SK-N-SH (cell line): ENCODE data around the gene GC. TPM values are rescaled to one million over a fixed set of nuclear protein-coding genes. Genes with fewer than 3 reads are reported as not detected.

Experiments used
- CTCF ChIA-PET: fragments of 300-600, 350-600 bp; formaldehyde crosslinking; extraction: SDS; loops from one replicate; lab custom pipeline; 2021; lab: Yijun Ruan, JAX
- POLR2A ChIA-PET: fragments of 350-600 bp; sonication (Branson Sonifier 250); formaldehyde crosslinking; extraction: SDS; loops from one replicate; lab custom pipeline; 2020; ENCODE audit warnings: antibody characterized with exemption, inconsistent platforms; lab: Yijun Ruan, JAX
- DNase-seq: peaks from one replicate; pipeline ENCODE4 v3.0.0; 2012
- H2AFZ ChIP-seq: fragments of 200-600 bp; sonication (generic); 2 replicates; pipeline ENCODE4 v1.8.1; 2016; ENCODE audit warnings: antibody characterized with exemption, mild to moderate bottlenecking, low read depth
- H3F3A ChIP-seq: fragments of 200-600 bp; sonication (generic); replicated peaks from 2 replicates; pipeline ENCODE3; 2016; ENCODE audit warnings: antibody characterized with exemption, mild to moderate bottlenecking; ENCODE audit not compliant: insufficient read depth
- H3K27ac ChIP-seq, 2 experiments: fragments of 200-500 bp in 1 of 2; fragments of 200-600 bp in 1 of 2; sonication (Bioruptor generic) in 1 of 2; sonication (generic), shearing (Covaris generic) in 1 of 2; 2 replicates each; pipeline versions ENCODE4 v1.5.1 to v1.6.1; 2014 to 2016; ENCODE audit warnings: low read depth in 2 of 2, inconsistent platforms in 1 of 2, low read length in 1 of 2, mild to moderate bottlenecking in 1 of 2, mixed read lengths in 1 of 2
- H3K27me3 ChIP-seq: fragments of 200-600 bp; sonication (generic), shearing (Covaris generic); 2 replicates; pipeline ENCODE4 v1.6.1; 2016; ENCODE audit warnings: mixed run types; ENCODE audit not compliant: insufficient read depth
- H3K36me3 ChIP-seq, 2 experiments: fragments of 200-500 bp in 1 of 2; fragments of 200-600 bp in 1 of 2; sonication (Bioruptor generic) in 1 of 2; sonication (generic) in 1 of 2; replicated peaks in 1 of 2; 2 replicates each; pipeline versions ENCODE3 to v1.5.1; 2014 to 2016; ENCODE audit warnings: low read length in 1 of 2, mild to moderate bottlenecking in 1 of 2; ENCODE audit not compliant: insufficient read depth in 2 of 2, control insufficient read depth in 1 of 2
- H3K4me1 ChIP-seq, 2 experiments: fragments of 200-500 bp in 1 of 2; fragments of 200-600 bp in 1 of 2; sonication (Bioruptor generic) in 1 of 2; sonication (generic), shearing (Covaris generic) in 1 of 2; 2 replicates each; pipeline versions ENCODE4 v1.5.1 to v1.6.1; 2014 to 2016; ENCODE audit warnings: low read depth in 1 of 2, low read length in 1 of 2, mixed run types in 1 of 2; ENCODE audit not compliant: insufficient read depth in 2 of 2, control insufficient read depth in 1 of 2
- H3K4me2 ChIP-seq: fragments of 200-600 bp; sonication (generic), shearing (Covaris generic); 2 replicates; pipeline ENCODE4 v1.6.1; 2017; ENCODE audit warnings: mixed run types
- H3K4me3 ChIP-seq, 2 experiments: fragments of 200-500 bp in 1 of 2; fragments of 200-600 bp in 1 of 2; sonication (Bioruptor generic) in 1 of 2; sonication (generic), shearing (Covaris generic) in 1 of 2; 2 replicates each; pipeline versions ENCODE4 v1.5.1 to v1.8.1; 2014 to 2016; ENCODE audit warnings: low read depth in 2 of 2, inconsistent platforms in 1 of 2, low read length in 1 of 2, mild to moderate bottlenecking in 1 of 2, mixed read lengths in 1 of 2, moderate library complexity in 1 of 2
- H3K79me2 ChIP-seq: fragments of 200-600 bp; sonication (generic); 2 replicates; pipeline ENCODE4 v1.8.1; 2017; ENCODE audit warnings: mild to moderate bottlenecking; ENCODE audit not compliant: insufficient read depth
- H3K9ac ChIP-seq: fragments of 200-600 bp; sonication (generic); 2 replicates; pipeline ENCODE4 v1.6.1; 2017; ENCODE audit warnings: mixed run types
- H3K9me2 ChIP-seq: fragments of 200-600 bp; sonication (generic); 2 replicates; pipeline ENCODE4 v1.6.1; 2017; ENCODE audit warnings: mixed run types
- H3K9me3 ChIP-seq: fragments of 200-600 bp; sonication (generic); 2 replicates; pipeline ENCODE4 v1.6.1; 2017; ENCODE audit warnings: mixed run types, mild to moderate bottlenecking, moderate library complexity
- H4K20me1 ChIP-seq: fragments of 200-600 bp; sonication (generic); 2 replicates; pipeline ENCODE4 v1.6.1; 2017; ENCODE audit warnings: mild to moderate bottlenecking, mixed run types; ENCODE audit not compliant: insufficient read depth
- ELF1 ChIP-seq: IDR thresholded peaks from 2 replicates; pipeline ENCODE4 v1.4.0; 2012
- FOXM1 ChIP-seq: IDR thresholded peaks from 2 replicates; pipeline ENCODE4 v1.4.0; 2012; ENCODE audit warnings: low read depth, mild to moderate bottlenecking
- JUND ChIP-seq: IDR thresholded peaks from 2 replicates; pipeline ENCODE4 v1.4.0; 2012
- MAX ChIP-seq: IDR thresholded peaks from 2 replicates; pipeline ENCODE4 v1.4.0; 2012; ENCODE audit warnings: low read depth
- MEF2A ChIP-seq: IDR thresholded peaks from 2 replicates; pipeline ENCODE4 v1.4.0; 2012; ENCODE audit warnings: low read depth, borderline replicate concordance
- RFX5 ChIP-seq: IDR thresholded peaks from 2 replicates; pipeline ENCODE4 v1.6.1; 2012; ENCODE audit warnings: mild to moderate bottlenecking, improper control_type of control experiment, low read length
- RXRA ChIP-seq: IDR thresholded peaks from 2 replicates; pipeline ENCODE4 v1.4.0; 2012; ENCODE audit warnings: low read depth, mild to moderate bottlenecking, borderline replicate concordance
- SIN3A ChIP-seq: IDR thresholded peaks from 2 replicates; pipeline ENCODE4 v1.6.1; 2012; ENCODE audit warnings: low read depth, mild to moderate bottlenecking, low read length, moderate library complexity, borderline replicate concordance
- TCF12 ChIP-seq: IDR thresholded peaks from 2 replicates; pipeline ENCODE4 v1.4.0; 2012
- YY1 ChIP-seq: IDR thresholded peaks from 2 replicates; pipeline ENCODE4 v1.4.0; 2012; ENCODE audit warnings: low read depth, mild to moderate bottlenecking
- ZBTB33 ChIP-seq: IDR thresholded peaks from 2 replicates; pipeline ENCODE4 v1.4.0; 2012; ENCODE audit warnings: low read depth, borderline replicate concordance
- WGBS: methylation state at CpG from one replicate; pipeline ENCODE4 v1.1.6; 2017; ENCODE audit warnings: low lambda C conversion rate; 5-methylcytosine and 5-hydroxymethylcytosine counted together
- polyA plus RNA-seq, 3 experiments: library from polyadenylated mRNA; depleted of rRNA; stranded (reverse); fragments of >200 nt; gene quantifications; 2 replicates each; pipeline ENCODE4 v1.2.3, GENCODE V29; 2012
- TF ChIP-seq, protein P1 (sequence below): IDR thresholded peaks from 2 replicates; pipeline ENCODE4 v1.4.0; 2012; ENCODE audit warnings: low read depth, borderline replicate concordance
- TF ChIP-seq, protein P2 (sequence below): IDR thresholded peaks from 2 replicates; pipeline ENCODE4; 2012

GC gene
- polyA plus RNA-seq, 1 of the 3 experiments (the other 2 are of a cell fraction): not detected

- TF ChIP-seq, protein P1, sequence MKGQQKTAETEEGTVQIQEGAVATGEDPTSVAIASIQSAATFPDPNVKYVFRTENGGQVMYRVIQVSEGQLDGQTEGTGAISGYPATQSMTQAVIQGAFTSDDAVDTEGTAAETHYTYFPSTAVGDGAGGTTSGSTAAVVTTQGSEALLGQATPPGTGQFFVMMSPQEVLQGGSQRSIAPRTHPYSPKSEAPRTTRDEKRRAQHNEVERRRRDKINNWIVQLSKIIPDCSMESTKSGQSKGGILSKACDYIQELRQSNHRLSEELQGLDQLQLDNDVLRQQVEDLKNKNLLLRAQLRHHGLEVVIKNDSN: no peak
- TF ChIP-seq, protein P2, sequence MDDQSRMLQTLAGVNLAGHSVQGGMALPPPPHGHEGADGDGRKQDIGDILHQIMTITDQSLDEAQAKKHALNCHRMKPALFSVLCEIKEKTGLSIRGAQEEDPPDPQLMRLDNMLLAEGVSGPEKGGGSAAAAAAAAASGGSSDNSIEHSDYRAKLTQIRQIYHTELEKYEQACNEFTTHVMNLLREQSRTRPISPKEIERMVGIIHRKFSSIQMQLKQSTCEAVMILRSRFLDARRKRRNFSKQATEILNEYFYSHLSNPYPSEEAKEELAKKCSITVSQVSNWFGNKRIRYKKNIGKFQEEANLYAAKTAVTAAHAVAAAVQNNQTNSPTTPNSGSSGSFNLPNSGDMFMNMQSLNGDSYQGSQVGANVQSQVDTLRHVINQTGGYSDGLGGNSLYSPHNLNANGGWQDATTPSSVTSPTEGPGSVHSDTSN: no peak
These were observed 15.8 kb downstream of the GC start (continued) for GRCh38 chr4:71768123-71768522.

- Histone ChIP-seq H3K4me1 (no peaks in the 10 kb centered on the region), H3K27ac (no peak overlapping the region), H3K27me3 (0 out of 2 replicates have a peak, but pooled peaks cover 6% of the 10 kb centered on the region), H2AFZ (no peak overlapping the region), H3K4me2 (no peak overlapping the region), H3K9me2 (no peaks in the 10 kb centered on the region), H4K20me1 (no peaks in the 10 kb centered on the region), H3K4me3 (no peak overlapping the region), H3K79me2 (no peaks in the 10 kb centered on the region), H3K36me3 (no peaks in the 10 kb centered on the region), H3K9me3 (no peaks in the 10 kb centered on the region), H3F3A (no peaks in the 10 kb centered on the region), H3K9ac (no peak overlapping the region)
- TF ChIP-seq, protein P1: no peak
- DNase-seq: no peak
- POLR2A ChIA-PET: no interaction called here
- 0% methylated on average over 2 of the region's 2 CpGs for WGBS
- CTCF ChIA-PET: no interaction called here
These were observed 18.0 kb downstream of the GC start for GRCh38 chr4:71765821-71766383.

DNA sequence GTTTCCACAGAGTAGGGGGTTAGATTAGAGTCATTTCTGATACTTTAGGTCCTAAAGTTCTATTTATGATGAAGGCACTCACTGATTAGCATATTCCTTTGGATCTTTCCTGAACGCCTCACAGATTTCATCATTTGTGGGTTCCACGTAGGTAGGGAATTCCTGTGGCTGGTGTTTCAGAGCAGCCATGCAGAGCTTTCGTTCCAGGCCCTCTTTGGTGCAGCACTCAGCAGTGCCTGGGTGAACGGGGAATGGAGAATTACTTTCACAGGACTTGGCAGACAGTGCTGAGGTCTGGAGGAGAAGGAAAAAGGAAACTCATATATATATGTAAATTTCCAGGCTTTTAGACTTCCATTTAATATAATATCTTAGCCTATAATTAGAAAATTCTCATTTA, 18.5 kb downstream of the GC start:
- WGBS: 4% methylated on average over 4 of the region's 4 CpGs
- ChIA-PET POLR2A (no interaction called here), CTCF (no interaction called here)
- Histone ChIP-seq H3F3A (no peaks in the 10 kb centered on the region), H3K27ac (no peak overlapping the region), H3K27me3 (0 out of 2 replicates have a peak, but pooled peaks cover 6% of the 10 kb centered on the region), H3K4me3 (no peak overlapping the region), H3K79me2 (no peaks in the 10 kb centered on the region), H3K9me2 (no peaks in the 10 kb centered on the region), H3K9ac (no peak overlapping the region), H3K4me1 (no peaks in the 10 kb centered on the region), H3K4me2 (no peak overlapping the region), H2AFZ (no peak overlapping the region), H4K20me1 (no peaks in the 10 kb centered on the region), H3K9me3 (no peaks in the 10 kb centered on the region), H3K36me3 (no peaks in the 10 kb centered on the region)
- TF ChIP-seq ZBTB33 (no peak), FOXM1 (no peak), ELF1 (no peak), YY1 (no peak), JUND (no peak), MEF2A (no peak), RXRA (no peak), SIN3A (no peak), MAX (no peak), TCF12 (no peak), RFX5 (no peak)
- DNase-seq: no peak
